T-cell (primary cell): ENCODE results near the gene ZNF200. TPM values are rescaled to one million over a fixed set of nuclear protein-coding genes. Genes with fewer than 3 reads are reported as not detected.

Experiments
- ATAC-seq, 4 experiments: fragments of 200-7000 bp in 3 of 4; fragments of 150-1000 bp in 1 of 4; cut with Tn5 transposase; replicated peaks in 1 of 4; 1 replicate in 3 of 4; 2 replicates in 1 of 4; pipeline ENCODE4 v1.10.0; 2021; ENCODE audit warnings: moderate library complexity in 3 of 4, mild to moderate bottlenecking in 2 of 4, moderate number of reproducible peaks in 1 of 4
- CTCF ChIA-PET, 2 donors: fragments of 300-600 bp; sonication (Branson Sonifier 250); formaldehyde crosslinking; loops; one replicate each; lab custom pipeline; 2022; ENCODE audit warnings: antibody characterized with exemption in 2 of 2; lab: Charles Lee
- POLR2A ChIA-PET, 2 donors: fragments of 300-600 bp; sonication (Branson Sonifier 250); formaldehyde crosslinking; loops; one replicate each; lab custom pipeline; 2022; ENCODE audit warnings: antibody characterized with exemption in 2 of 2; lab: Charles Lee
- DNase-seq, 35 experiments: peaks; one replicate each; pipeline versions ENCODE4 v3.0.0 to v3.0.0-alpha.2; 2013 to 2023
- H3K27ac ChIP-seq: one replicate; pipeline ENCODE4 v1.5.1; 2013; ENCODE audit warnings: low read length
- H3K27me3 ChIP-seq, 2 experiments: replicated peaks in 1 of 2; 1 replicate in 1 of 2; 2 replicates in 1 of 2; pipeline versions ENCODE4 v1.6.1 to v1.7.0; 2013; ENCODE audit warnings: low read length in 1 of 2, mixed read lengths in 1 of 2; ENCODE audit not compliant: control insufficient read depth in 2 of 2, insufficient read depth in 2 of 2; ENCODE audit errors: extremely low read depth in 1 of 2
- H3K36me3 ChIP-seq, 2 donors: 1 replicate in 1 of 2; 2 replicates in 1 of 2; pipeline versions ENCODE4 v1.6.1 to v1.7.0; 2013; ENCODE audit warnings: low read length in 1 of 2; ENCODE audit not compliant: control insufficient read depth in 2 of 2, insufficient read depth in 1 of 2; ENCODE audit errors: extremely low read depth in 1 of 2
- H3K4me1 ChIP-seq, 2 experiments: 1 replicate in 1 of 2; 2 replicates in 1 of 2; pipeline versions ENCODE4 v1.6.1 to v1.7.0; 2013; ENCODE audit warnings: low read length in 2 of 2, mixed read lengths in 1 of 2; ENCODE audit not compliant: insufficient read depth in 2 of 2, control insufficient read depth in 1 of 2; ENCODE audit errors: extremely low read depth in 1 of 2
- H3K4me3 ChIP-seq, 2 donors: 1 replicate in 1 of 2; 2 replicates in 1 of 2; pipeline versions ENCODE4 v1.5.1 to v1.7.0; 2013; ENCODE audit warnings: mild to moderate bottlenecking in 2 of 2, low read length in 1 of 2, moderate library complexity in 1 of 2; ENCODE audit not compliant: control insufficient read depth in 1 of 2; ENCODE audit errors: extremely low read depth in 1 of 2
- H3K9me3 ChIP-seq: 2 replicates; pipeline ENCODE4 v1.7.0; 2013
- H3K27ac Mint-ChIP-seq, 2 donors: one replicate each; pipeline ENCODE4 v1.8.0; 2020 to 2021; ENCODE audit warnings: mild to moderate bottlenecking in 2 of 2, mixed read lengths in 2 of 2
- H3K27me3 Mint-ChIP-seq, 2 donors: one replicate each; pipeline ENCODE4 v1.8.0; 2021 to 2022; ENCODE audit warnings: mixed read lengths in 2 of 2
- H3K36me3 Mint-ChIP-seq: one replicate; pipeline ENCODE4 v1.8.0; 2021; ENCODE audit warnings: mixed read lengths
- H3K4me1 Mint-ChIP-seq, 3 donors: one replicate each; pipeline ENCODE4 v1.8.0; 2020 to 2022; ENCODE audit warnings: mixed read lengths in 3 of 3, mild to moderate bottlenecking in 1 of 3
- H3K4me3 Mint-ChIP-seq, 3 donors: one replicate each; pipeline ENCODE4 v1.8.0; 2020 to 2022; ENCODE audit warnings: mild to moderate bottlenecking in 3 of 3, mixed read lengths in 3 of 3, moderate library complexity in 3 of 3
- H3K9me3 Mint-ChIP-seq, 3 donors: one replicate each; pipeline ENCODE4 v1.8.0; 2020 to 2022; ENCODE audit warnings: mixed read lengths in 3 of 3
- WGBS: methylation state at CpG from one replicate; pipeline ENCODE4 v1.1.5; 2013; ENCODE audit warnings: missing lambda C conversion rate; ENCODE audit not compliant: insufficient coverage; 5-methylcytosine and 5-hydroxymethylcytosine counted together
- total RNA-seq, 35 experiments: library from RNA in 6 of 35; stranded (reverse) in 6 of 35; fragments of 120-200 nt in 1 of 35; gene quantifications; one replicate each; pipeline versions ENCODE4 v1.2.1 to v1.2.4 and lab custom pipeline; 2013 to 2026

The ZNF200 gene
- total RNA-seq, 5 donors from 2014 or later (not counting 1 experiment from before 2014, with no cell fraction given), result 7.6 to 21.3 (median 20.1) TPM

DNA sequence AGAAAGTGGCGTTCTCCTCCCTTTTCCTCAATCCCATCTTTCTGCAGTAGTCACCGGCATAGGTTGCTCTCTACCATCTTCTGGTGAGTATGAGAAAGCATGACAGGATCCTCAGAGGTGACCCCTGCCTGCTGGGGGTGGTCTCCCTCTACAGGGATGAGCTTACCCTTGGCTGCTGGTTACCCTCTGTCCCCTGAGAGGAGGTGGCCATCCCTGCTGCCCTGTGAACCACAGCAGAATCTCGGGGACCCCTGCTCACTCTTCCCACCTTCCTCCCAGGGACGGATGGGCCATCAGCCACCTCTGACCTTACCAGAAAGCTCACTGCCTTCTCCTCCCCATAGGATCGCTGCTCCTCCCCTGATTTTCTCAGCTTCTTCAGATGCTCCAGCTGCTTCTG is 13.6 kb upstream of the ZNF200 start:
- no peak overlapping the region for H3K27ac Mint-ChIP-seq
- ATAC-seq (no peak), DNase-seq (no peak)
- CTCF ChIA-PET, result no interaction called here
- peaks cover 4 to 6% of the 10 kb centered on the region in 2 donors for H3K27me3 Mint-ChIP-seq
- Histone ChIP-seq H3K27me3 (peaks cover 0 to 23% of the 10 kb centered on the region in 2 experiments), H3K4me3 (no peak overlapping the region), H3K4me1 (no peaks in the 10 kb centered on the region), H3K36me3 (no peaks in the 10 kb centered on the region), H3K27ac (no peak overlapping the region), H3K9me3 (no peaks in the 10 kb centered on the region)
- WGBS, result 90% methylated on average over 3 of the region's 5 CpGs
- H3K4me1 Mint-ChIP-seq, result no peaks in the 10 kb centered on the region
- no peaks in the 10 kb centered on the region for H3K9me3 Mint-ChIP-seq
- H3K36me3 Mint-ChIP-seq, result no peaks in the 10 kb centered on the region
- H3K4me3 Mint-ChIP-seq, result no peak overlapping the region
- POLR2A ChIA-PET, result no interaction called here

DNA sequence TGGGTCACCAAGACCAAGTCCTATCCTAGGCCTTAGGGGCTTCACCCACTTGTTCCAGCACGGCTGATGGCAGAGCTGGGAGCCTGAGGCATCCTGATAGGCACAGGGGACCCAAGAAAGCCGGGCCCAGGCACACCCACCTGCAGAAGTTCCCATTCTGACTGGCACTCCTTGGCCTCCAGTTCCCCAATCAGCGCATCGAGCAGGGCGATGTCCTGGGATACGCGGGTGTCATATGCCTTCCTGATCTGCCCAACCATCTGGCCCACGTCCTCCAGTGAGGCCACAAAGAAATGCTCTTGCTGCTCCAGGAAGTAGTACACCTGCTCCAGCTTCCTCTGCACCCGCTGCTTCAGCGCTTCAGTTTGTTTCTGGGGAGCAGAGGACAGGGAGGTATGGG is 11.9 kb upstream of the ZNF200 start:
- Mint-ChIP-seq H3K4me3 (no peak overlapping the region), H3K4me1 (no peaks in the 10 kb centered on the region), H3K36me3 (no peaks in the 10 kb centered on the region), H3K27ac (no peak overlapping the region), H3K27me3 (peaks cover 4 to 6% of the 10 kb centered on the region in 2 donors), H3K9me3 (no peaks in the 10 kb centered on the region)
- Histone ChIP-seq H3K4me3 (no peak overlapping the region), H3K27me3 (peaks cover 0 to 25% of the 10 kb centered on the region in 2 experiments), H3K9me3 (no peaks in the 10 kb centered on the region), H3K4me1 (no peaks in the 10 kb centered on the region), H3K36me3 (no peaks in the 10 kb centered on the region), H3K27ac (no peak overlapping the region)
- DNase-seq (no peak), ATAC-seq (no peak)
- WGBS, result 69% methylated on average over 9 of the region's 10 CpGs
- ChIA-PET POLR2A (no interaction called here), CTCF (interaction anchor here in 1 of 2 donors (0.5 kb wide), 1 partner anchor 33 kb away, joined by 8 read pairs; no protein-coding TSS in a partner anchor)

DNA sequence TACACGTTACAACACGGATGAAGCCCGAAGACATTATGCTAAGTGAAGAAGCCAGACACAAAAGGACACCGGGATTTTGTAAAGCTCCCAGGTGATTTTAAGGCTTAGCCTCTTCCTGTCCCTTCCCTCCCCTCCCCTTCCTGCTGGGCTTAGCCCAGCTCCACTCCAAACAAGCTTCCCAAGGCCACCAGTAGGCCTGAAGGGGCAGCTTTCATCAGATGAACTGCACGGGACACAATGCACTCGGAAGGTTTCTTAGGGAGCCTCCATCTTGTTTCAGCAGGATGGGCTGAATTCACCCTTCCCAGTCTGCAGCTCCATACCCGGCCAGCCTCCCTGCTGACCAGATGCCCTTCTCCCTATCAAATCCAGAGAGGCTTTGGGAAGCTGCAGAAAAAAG is 11.0 kb upstream of the ZNF200 start:
- WGBS, result 84% methylated on average over 6 of the region's 7 CpGs
- Mint-ChIP-seq H3K9me3 (no peaks in the 10 kb centered on the region), H3K4me3 (no peak overlapping the region), H3K36me3 (no peaks in the 10 kb centered on the region), H3K27ac (no peak overlapping the region), H3K4me1 (no peaks in the 10 kb centered on the region), H3K27me3 (peaks cover 4 to 8% of the 10 kb centered on the region in 2 donors)
- ATAC-seq, result no peak
- no peak for DNase-seq
- H3K4me1 ChIP-seq, result no peaks in the 10 kb centered on the region
- H3K36me3 ChIP-seq, result no peaks in the 10 kb centered on the region
- no peaks in the 10 kb centered on the region for H3K9me3 ChIP-seq
- ChIA-PET POLR2A (no interaction called here), CTCF (interaction anchor here in 1 of 2 donors (0.6 kb wide), 1 partner anchor 1317 kb away, joined by 4 read pairs; no protein-coding TSS in a partner anchor)
- H3K27me3 ChIP-seq, result peaks cover 0 to 27% of the 10 kb centered on the region in 2 experiments
- no peak overlapping the region for H3K27ac ChIP-seq
- H3K4me3 ChIP-seq, result no peak overlapping the region

DNA sequence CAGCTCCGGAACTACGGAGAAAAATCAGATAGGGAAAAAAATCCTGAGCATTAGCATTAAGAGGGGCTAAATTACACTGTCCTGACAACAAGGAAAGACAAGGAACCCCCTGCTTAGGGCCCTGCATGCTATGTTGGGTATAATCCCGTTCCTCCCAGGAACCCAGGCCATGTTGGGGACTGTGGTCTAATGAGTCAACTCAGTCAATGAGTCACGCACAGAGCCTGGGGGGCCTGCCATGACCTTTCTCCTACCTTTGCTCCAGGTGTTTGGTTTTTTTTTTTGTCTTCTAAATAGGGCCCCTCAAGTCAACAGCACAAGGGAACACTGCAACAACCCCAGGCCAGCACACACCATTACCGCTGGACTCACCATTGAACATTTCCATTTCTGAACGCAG is 8.9 kb upstream of the ZNF200 start:
- no peak overlapping the region for H3K4me3 ChIP-seq
- no peaks in the 10 kb centered on the region for H3K36me3 ChIP-seq
- no peaks in the 10 kb centered on the region for H3K9me3 ChIP-seq
- H3K27ac Mint-ChIP-seq, result no peak overlapping the region
- peaks cover 0 to 30% of the 10 kb centered on the region in 2 experiments for H3K27me3 ChIP-seq
- H3K4me3 Mint-ChIP-seq, result no peak overlapping the region
- H3K27ac ChIP-seq, result no peak overlapping the region
- POLR2A ChIA-PET, result interaction anchor here in 1 of 2 donors (0.5 kb wide), 1 partner anchor 18 kb away, joined by 3 read pairs; no protein-coding TSS in a partner anchor
- no peaks in the 10 kb centered on the region for H3K36me3 Mint-ChIP-seq
- DNase-seq, result no peak
- WGBS, result 80% methylated on average over 1 of the region's 6 CpGs
- H3K9me3 Mint-ChIP-seq, result no peaks in the 10 kb centered on the region
- CTCF ChIA-PET, result no interaction called here
- no peak for ATAC-seq
- no peaks in the 10 kb centered on the region for H3K4me1 Mint-ChIP-seq
- H3K4me1 ChIP-seq, result no peaks in the 10 kb centered on the region
- H3K27me3 Mint-ChIP-seq, result peaks cover 4 to 14% of the 10 kb centered on the region in 2 donors

DNA sequence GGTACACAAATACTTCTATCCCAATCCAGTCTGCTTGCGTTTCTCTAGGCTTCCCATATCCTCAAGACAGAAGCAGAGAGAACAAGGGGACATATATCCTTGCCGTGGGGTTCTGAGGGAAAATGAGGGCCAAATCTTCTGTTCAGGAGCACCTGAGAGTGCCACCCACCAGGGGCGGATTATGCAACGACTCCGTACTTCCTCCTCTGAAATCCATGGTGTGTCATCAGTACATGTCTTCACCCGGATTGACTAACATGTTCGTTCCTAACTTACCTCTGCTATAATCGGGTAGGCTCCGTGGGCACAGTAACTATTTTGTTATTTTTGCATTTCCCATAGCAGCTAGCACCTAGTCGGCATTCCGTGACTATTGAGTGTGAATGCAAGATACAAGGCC is 7.8 kb upstream of the ZNF200 start:
- no peak overlapping the region for H3K27ac ChIP-seq
- no peaks in the 10 kb centered on the region for H3K36me3 ChIP-seq
- no peaks in the 10 kb centered on the region for H3K4me1 ChIP-seq
- Mint-ChIP-seq H3K4me3 (no peak overlapping the region), H3K36me3 (no peaks in the 10 kb centered on the region), H3K9me3 (no peaks in the 10 kb centered on the region), H3K27ac (no peak overlapping the region), H3K27me3 (peaks cover 4 to 14% of the 10 kb centered on the region in 2 donors), H3K4me1 (no peaks in the 10 kb centered on the region)
- H3K4me3 ChIP-seq, result no peak overlapping the region
- ChIA-PET CTCF (no interaction called here), POLR2A (no interaction called here)
- no peak for DNase-seq
- H3K27me3 ChIP-seq, result peaks cover 0 to 26% of the 10 kb centered on the region in 2 experiments
- no peak for ATAC-seq
- 77% methylated on average over 10 of the region's 11 CpGs for WGBS
- no peaks in the 10 kb centered on the region for H3K9me3 ChIP-seq

DNA sequence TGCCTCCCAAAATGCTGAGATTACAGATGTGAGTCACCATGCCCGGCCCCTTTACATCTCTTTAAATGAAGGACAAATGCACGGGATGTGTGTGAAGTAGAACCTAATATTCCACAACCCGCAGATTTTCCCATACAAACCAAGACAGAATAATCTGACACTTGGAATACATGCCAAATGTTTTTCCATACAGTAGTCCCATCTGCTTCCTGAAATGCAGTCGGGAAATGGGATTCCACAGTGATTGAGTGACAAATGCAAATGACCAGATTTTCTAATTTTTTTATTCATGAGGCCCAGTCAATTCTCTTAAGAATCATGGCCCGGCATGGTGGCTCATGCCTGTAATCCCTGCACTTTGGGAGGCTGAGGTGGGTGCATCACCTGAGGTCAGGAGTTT is 6.8 kb upstream of the ZNF200 start:
- DNase-seq (no peak), ATAC-seq (no peak)
- H3K9me3 Mint-ChIP-seq, result no peaks in the 10 kb centered on the region
- peaks cover 4 to 14% of the 10 kb centered on the region in 2 donors for H3K27me3 Mint-ChIP-seq
- no peaks in the 10 kb centered on the region for H3K36me3 Mint-ChIP-seq
- WGBS, result no CpG with 5 or more reads among the region's 5 CpGs
- H3K27me3 ChIP-seq, result peaks cover 0 to 22% of the 10 kb centered on the region in 2 experiments
- ChIA-PET POLR2A (no interaction called here), CTCF (no interaction called here)
- no peaks in the 10 kb centered on the region for H3K4me1 Mint-ChIP-seq
- H3K27ac Mint-ChIP-seq, result no peak overlapping the region
- H3K27ac ChIP-seq, result no peak overlapping the region
- H3K4me1 ChIP-seq, result no peaks in the 10 kb centered on the region
- no peak overlapping the region for H3K4me3 ChIP-seq
- H3K9me3 ChIP-seq, result no peaks in the 10 kb centered on the region
- H3K36me3 ChIP-seq, result no peaks in the 10 kb centered on the region
- H3K4me3 Mint-ChIP-seq, result no peak overlapping the region
